IMR-90 (cell line): ENCODE measurements around the gene FAM83C.

Experiments used
- CTCF ChIP-seq: conservative IDR thresholded peaks from 2 replicates; pipeline ENCODE4 v1.5.1; 2012; ENCODE audit warnings: mild to moderate bottlenecking, low read depth, low read length, improper control_type of control experiment
- ELK1 ChIP-seq: fragments of 150-350 bp; IDR thresholded peaks from 2 replicates; pipeline ENCODE4 v1.6.1; 2016; ENCODE audit warnings: low read depth, mild to moderate bottlenecking, low read length, moderate library complexity, borderline replicate concordance
- MAZ ChIP-seq: IDR thresholded peaks from 2 replicates; pipeline ENCODE4 v1.6.1; 2012; ENCODE audit warnings: low read depth, mild to moderate bottlenecking, low read length, improper control_type of control experiment, moderate library complexity, borderline replicate concordance
- MXI1 ChIP-seq: IDR thresholded peaks from 2 replicates; pipeline ENCODE4 v1.6.1; 2012; ENCODE audit warnings: low read depth, mild to moderate bottlenecking, low read length, moderate library complexity, borderline replicate concordance
- POLR2A ChIP-seq: IDR thresholded peaks from 2 replicates; pipeline ENCODE4 v1.6.1; 2012; ENCODE audit warnings: mild to moderate bottlenecking, low read depth, low read length
- RAD21 ChIP-seq: IDR thresholded peaks from 2 replicates; pipeline ENCODE4 v1.6.1; 2012; ENCODE audit warnings: low read length, improper control_type of control experiment
- RCOR1 ChIP-seq: IDR thresholded peaks from 2 replicates; pipeline ENCODE4 v1.6.1; 2012; ENCODE audit warnings: mild to moderate bottlenecking, low read length, improper control_type of control experiment; ENCODE audit not compliant: insufficient replicate concordance
- SMC3 ChIP-seq: fragments of 150-350 bp; IDR thresholded peaks from 2 replicates; pipeline ENCODE4 v1.6.1; 2016; ENCODE audit warnings: low read depth, mild to moderate bottlenecking, antibody characterized with exemption, low read length, moderate library complexity

GRCh38 chr20:35280523-35280922 is 11.7 kb downstream of the FAM83C start:
- no peak for TF ChIP-seq MAZ
- TF ChIP-seq CTCF = no peak
- TF ChIP-seq ELK1 = no peak
- no peak for TF ChIP-seq SMC3
- no peak for TF ChIP-seq MXI1
- no peak for TF ChIP-seq RAD21
- no peak for TF ChIP-seq POLR2A
- no peak for TF ChIP-seq RCOR1
